H1 (cell line): ENCODE results near the gene TAL2. TPM values are rescaled to one million over a fixed set of nuclear protein-coding genes. Genes with fewer than 3 reads are reported as not detected.

Source experiments
- CTCF ChIA-PET: fragments of 300-600 bp; sonication (Branson Sonifier 250); formaldehyde crosslinking; loops from one replicate; lab custom pipeline; 2021; ENCODE audit not compliant: partially characterized antibody; lab: Charles Lee
- POLR2A ChIA-PET: fragments of 300-600 bp; sonication (Branson Sonifier 250); formaldehyde crosslinking; loops from one replicate; lab custom pipeline; 2021; ENCODE audit warnings: inconsistent platforms; ENCODE audit not compliant: partially characterized antibody; lab: Charles Lee
- DNase-seq, 2 experiments: peaks; one replicate each; pipeline versions ENCODE4 v3.0.0 to v3.0.0-alpha.2; 2010 to 2022; ENCODE audit warnings: low spot score in 2 of 2, low read depth in 1 of 2, mixed read lengths in 1 of 2
- FAIRE-seq: peaks from 2 replicates; lab custom pipeline; 2011; peaks lifted over from hg19 to GRCh38; lab: Jason Lieb, UNC
- H2AFZ ChIP-seq: 2 replicates; pipeline ENCODE4 v1.8.1; 2012; ENCODE audit warnings: low read length, inconsistent platforms
- H2AK5ac ChIP-seq: 2 replicates; pipeline ENCODE4 v1.6.1; 2013; ENCODE audit warnings: low read depth, low read length
- H2BK120ac ChIP-seq: replicated peaks from 2 replicates; pipeline ENCODE3; 2013; ENCODE audit warnings: low read depth, low read length, inconsistent platforms
- H2BK12ac ChIP-seq: 2 replicates; pipeline ENCODE4 v1.6.1; 2013; ENCODE audit warnings: low read depth, low read length
- H2BK15ac ChIP-seq: 2 replicates; pipeline ENCODE4 v1.6.1; 2013; ENCODE audit warnings: low read length
- H2BK20ac ChIP-seq: 2 replicates; pipeline ENCODE4 v1.6.1; 2013; ENCODE audit warnings: low read length
- H2BK5ac ChIP-seq: 2 replicates; pipeline ENCODE4 v1.6.1; 2013; ENCODE audit warnings: low read depth, low read length
- H3K14ac ChIP-seq: 2 replicates; pipeline ENCODE4 v1.6.1; 2013; ENCODE audit warnings: inconsistent platforms; ENCODE audit not compliant: insufficient read length
- H3K18ac ChIP-seq: 2 replicates; pipeline ENCODE4 v1.6.1; 2013; ENCODE audit warnings: low read length; ENCODE audit errors: extremely low read depth
- H3K23ac ChIP-seq: 2 replicates; pipeline ENCODE4 v1.6.1; 2013; ENCODE audit warnings: inconsistent platforms; ENCODE audit not compliant: insufficient read length
- H3K23me2 ChIP-seq: 2 replicates; pipeline ENCODE4 v1.6.1; 2013; ENCODE audit warnings: low read depth, low read length
- H3K27ac ChIP-seq: 2 replicates; pipeline ENCODE4 v1.6.1; 2011; ENCODE audit warnings: low read depth, low read length, inconsistent platforms
- H3K27me3 ChIP-seq, 4 experiments: replicated peaks in 1 of 4; 1 replicate in 1 of 4; 2 replicates in 3 of 4; pipeline versions ENCODE4 v1.6.1 to v1.8.1; 2011 to 2013; ENCODE audit warnings: low read length in 3 of 4, mild to moderate bottlenecking in 3 of 4, inconsistent platforms in 2 of 4, mixed read lengths in 2 of 4, moderate library complexity in 1 of 4; ENCODE audit not compliant: control insufficient read depth in 3 of 4, insufficient read depth in 3 of 4; ENCODE audit errors: extremely low read depth in 1 of 4
- H3K36me3 ChIP-seq, 4 experiments: 2 replicates each; pipeline versions ENCODE4 v1.6.1 to v1.8.1; 2011 to 2013; ENCODE audit warnings: mild to moderate bottlenecking in 4 of 4, low read length in 3 of 4, moderate library complexity in 2 of 4, control low read depth in 1 of 4, inconsistent platforms in 1 of 4; ENCODE audit not compliant: insufficient read depth in 4 of 4, control insufficient read depth in 2 of 4
- H3K4ac ChIP-seq: replicated peaks from 2 replicates; pipeline ENCODE3; 2013; ENCODE audit warnings: low read length, low read depth, mixed read lengths, inconsistent platforms; ENCODE audit not compliant: insufficient read length
- H3K4me1 ChIP-seq, 4 experiments: replicated peaks in 1 of 4; 1 replicate in 1 of 4; 2 replicates in 3 of 4; pipeline versions ENCODE4 v1.6.1 to v1.8.1; 2011 to 2013; ENCODE audit warnings: low read length in 3 of 4, inconsistent platforms in 2 of 4, mixed read lengths in 1 of 4; ENCODE audit not compliant: insufficient read depth in 4 of 4, control insufficient read depth in 3 of 4
- H3K4me2 ChIP-seq, 2 experiments: 2 replicates each; pipeline versions ENCODE4 v1.6.1 to v1.8.1; 2011 to 2013; ENCODE audit warnings: low read depth in 2 of 2, low read length in 2 of 2, control low read depth in 1 of 2, inconsistent platforms in 1 of 2, mild to moderate bottlenecking in 1 of 2; ENCODE audit not compliant: insufficient read depth in 1 of 2
- H3K4me3 ChIP-seq, 4 experiments: fragments of 200-600, 300-600 bp in 1 of 4; sonication (generic), shearing (Covaris generic), sonication (Bioruptor Twin) in 1 of 4; 2 replicates each; pipeline versions ENCODE4 v1.5.1 to v1.8.1; 2011 to 2016; ENCODE audit warnings: low read length in 4 of 4, low read depth in 3 of 4, control low read depth in 2 of 4, inconsistent platforms in 2 of 4, mild to moderate bottlenecking in 2 of 4, mixed read lengths in 1 of 4, moderate library complexity in 1 of 4; ENCODE audit not compliant: insufficient read depth in 2 of 4; ENCODE audit errors: extremely low read depth in 1 of 4
- H3K56ac ChIP-seq: replicated peaks from 2 replicates; pipeline ENCODE3; 2013; ENCODE audit warnings: low read depth, mild to moderate bottlenecking, mixed read lengths, low read length, inconsistent platforms; ENCODE audit not compliant: insufficient read length
- H3K79me1 ChIP-seq: 2 replicates; pipeline ENCODE4 v1.6.1; 2013; ENCODE audit warnings: low read depth, low read length, control low read depth
- H3K79me2 ChIP-seq, 2 experiments: 2 replicates each; pipeline versions ENCODE4 v1.6.1 to v1.8.1; 2012 to 2013; ENCODE audit warnings: low read length in 2 of 2, mild to moderate bottlenecking in 2 of 2, inconsistent platforms in 1 of 2; ENCODE audit not compliant: insufficient read depth in 2 of 2, control insufficient read depth in 1 of 2
- H3K9ac ChIP-seq, 4 experiments: replicated peaks in 1 of 4; 1 replicate in 1 of 4; 2 replicates in 3 of 4; pipeline versions ENCODE4 v1.6.1 to v1.8.1; 2011 to 2013; ENCODE audit warnings: low read depth in 3 of 4, low read length in 3 of 4, control low read depth in 2 of 4, mild to moderate bottlenecking in 2 of 4, moderate library complexity in 2 of 4, inconsistent platforms in 1 of 4; ENCODE audit errors: extremely low read depth in 1 of 4
- H3K9me3 ChIP-seq, 2 experiments: 2 replicates each; pipeline versions ENCODE4 v1.6.1 to v1.8.1; 2012 to 2013; ENCODE audit warnings: mild to moderate bottlenecking in 2 of 2, moderate library complexity in 2 of 2, control low read depth in 1 of 2, inconsistent platforms in 1 of 2, low read depth in 1 of 2, low read length in 1 of 2, mixed read lengths in 1 of 2; ENCODE audit not compliant: insufficient read depth in 2 of 2
- H4K20me1 ChIP-seq, 2 experiments: replicated peaks in 1 of 2; 2 replicates each; pipeline versions ENCODE3 to v1.8.1; 2011 to 2013; ENCODE audit warnings: inconsistent platforms in 2 of 2, low read length in 2 of 2, mild to moderate bottlenecking in 1 of 2; ENCODE audit not compliant: insufficient read depth in 2 of 2, control insufficient read depth in 1 of 2
- H4K5ac ChIP-seq: 2 replicates; pipeline ENCODE4 v1.6.1; 2013; ENCODE audit warnings: low read length, low read depth, mixed read lengths, inconsistent platforms; ENCODE audit not compliant: insufficient read length
- H4K8ac ChIP-seq: 2 replicates; pipeline ENCODE4 v1.8.0; 2013; ENCODE audit warnings: mild to moderate bottlenecking, moderate library complexity, low read length, inconsistent platforms; ENCODE audit not compliant: insufficient read depth; ENCODE audit errors: extremely low read depth
- H4K91ac ChIP-seq: replicated peaks from 2 replicates; pipeline ENCODE3; 2013; ENCODE audit warnings: low read length, mixed read lengths, inconsistent platforms; ENCODE audit not compliant: insufficient read length
- BRCA1 ChIP-seq: IDR thresholded peaks from 2 replicates; pipeline ENCODE4 v1.6.1; 2012; ENCODE audit warnings: low read depth, low read length, improper control_type of control experiment
- SAP30 ChIP-seq: fragments of 300-600 bp; sonication (generic); IDR thresholded peaks from 2 replicates; pipeline ENCODE4 v1.7.1; 2012; ENCODE audit warnings: low read length, moderate library complexity, mild to moderate bottlenecking, inconsistent platforms; ENCODE audit not compliant: insufficient read depth, insufficient replicate concordance
- YY1 ChIP-seq: IDR thresholded peaks from 2 replicates; pipeline ENCODE4 v1.6.1; 2011; ENCODE audit warnings: low read depth, mild to moderate bottlenecking, low read length
- WGBS, 2 experiments: shearing (Covaris generic) in 1 of 2; methylation state at CpG; one replicate each; pipeline versions ENCODE4 v1.1.6 to v1.1.7; 2013 to 2015; ENCODE audit warnings: low lambda C conversion rate in 2 of 2, mixed read lengths in 2 of 2, inconsistent platforms in 1 of 2, low coverage in 1 of 2, missing lambda C conversion rate in 1 of 2; ENCODE audit not compliant: insufficient replicate concordance in 2 of 2, insufficient coverage in 1 of 2, insufficient read length in 1 of 2; ENCODE audit errors: extremely low coverage in 1 of 2, missing lambda C conversion rate in 1 of 2; 5-methylcytosine and 5-hydroxymethylcytosine counted together
- polyA plus RNA-seq, 7 experiments: library from polyadenylated mRNA; depleted of rRNA in 3 of 7; stranded (reverse) in 5 of 7; unstranded in 2 of 7; fragments of >200 nt in 5 of 7; fragments of 200-250 nt in 2 of 7; gene quantifications; 1 replicate in 5 of 7; 2 replicates in 1 of 7; 4 replicates in 1 of 7; pipeline versions ENCODE4 v1.2.1 to v1.2.3, GENCODE V29; 2011 to 2013; ENCODE audit warnings: missing spikeins in 2 of 7, mixed read lengths in 2 of 7
- total RNA-seq: library from RNA; stranded (reverse); fragmentation: NEBNext Ultra II Directional; extraction: Animal tissue kit (Norgen Biotek cat#: 25700); gene quantifications from 2 replicates; pipeline ENCODE4 v1.2.1, GENCODE V29; 2021

TAL2 gene
- total and polyA plus RNA-seq, 2 of the 8 experiments (the other 6 are each of a cell fraction or from before 2014, with no cell fraction given), result 0.65 to 0.82 TPM

DNA sequence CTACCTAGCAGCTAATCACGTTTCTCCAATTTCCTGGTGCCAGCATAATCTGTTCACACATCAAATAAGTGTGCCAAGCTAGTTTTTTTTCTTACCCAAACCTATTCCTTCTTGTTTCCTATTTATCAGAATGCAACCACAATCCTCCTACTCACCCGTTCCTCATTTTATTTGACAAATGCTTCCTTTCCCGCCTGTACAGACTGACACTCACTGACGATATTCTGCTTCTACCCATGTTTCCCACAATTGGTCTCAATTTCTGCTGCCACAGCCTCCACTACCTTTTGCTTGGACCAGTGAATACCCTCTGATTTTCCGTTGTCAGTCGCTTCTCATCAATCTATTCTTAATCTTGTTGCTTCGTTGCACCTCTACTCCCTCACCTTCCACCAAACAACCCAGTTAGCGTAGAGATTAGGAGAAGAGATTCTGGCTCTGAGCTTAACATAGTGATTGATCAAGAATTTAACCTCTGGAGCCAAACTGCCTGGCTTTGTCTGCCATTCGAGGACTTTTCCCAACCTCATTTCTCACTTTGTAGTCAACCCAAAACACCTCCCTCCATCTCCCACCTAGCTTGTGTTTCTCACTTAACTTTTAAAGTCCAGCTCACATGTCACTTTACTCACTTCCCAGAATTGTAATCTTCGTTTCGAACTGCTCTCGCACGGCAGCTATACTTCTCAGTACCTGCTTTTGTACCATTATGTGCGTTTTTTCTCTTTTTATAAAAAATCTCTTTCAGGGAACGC, 31.4 kb downstream of the TAL2 start:
- ChIA-PET POLR2A (interaction anchor here (1.1 to 1.4 kb wide), 2 partner anchors 13 to 37 kb away, joined by 3 to 5 read pairs; no protein-coding TSS in a partner anchor), CTCF (interaction anchor here (0.6 to 1.0 kb wide), 5 partner anchors 25 to 306 kb away, joined by 3 read pairs; no protein-coding TSS in a partner anchor)
- WGBS, 2 experiments, result 31% methylated on average over 15 of the region's 15 CpGs; no CpG with 5 or more reads in 1 of the 2 experiments
- H2BK5ac ChIP-seq, result no peak overlapping the region
- peak overlapping the region; percentile 85 for H2AFZ ChIP-seq
- H4K5ac ChIP-seq, result no peak overlapping the region
- H3K9me3 ChIP-seq, result no peaks in the 10 kb centered on the region
- H3K56ac ChIP-seq, result no peak overlapping the region
- H3K79me1 ChIP-seq, result no peaks in the 10 kb centered on the region
- H3K4me3 ChIP-seq, result peak overlapping the region; percentile 71 to 85 (median 76); a peak in 5 of 8 replicates
- H2BK120ac ChIP-seq, result no peak overlapping the region
- 0 out of 4 replicates have a peak, but pooled peaks cover 0 to 7% of the 10 kb centered on the region in 2 experiments for H3K79me2 ChIP-seq
- no peak overlapping the region for H2AK5ac ChIP-seq
- H3K18ac ChIP-seq, result no peak overlapping the region
- H3K4me1 ChIP-seq, result peaks cover 2 to 5% (median 3%) of the 10 kb centered on the region in 4 experiments; a peak in 5 of 7 replicates
- H3K4ac ChIP-seq, result no peak overlapping the region
- no peaks in the 10 kb centered on the region for H3K36me3 ChIP-seq
- no peak overlapping the region for H4K8ac ChIP-seq
- H3K14ac ChIP-seq, result no peak overlapping the region
- peaks cover 0 to 5% of the 10 kb centered on the region in 2 experiments for H4K20me1 ChIP-seq
- no peak overlapping the region for H3K23ac ChIP-seq
- H2BK12ac ChIP-seq, result peak overlapping the region; percentile 55; the same call in 1 of the 2 replicates
- TF ChIP-seq SAP30 (peak; percentile 7), YY1 (no peak), BRCA1 (no peak)
- no peak overlapping the region for H3K27ac ChIP-seq
- H3K9ac ChIP-seq, result peak overlapping the region in 2 of 4 experiments; percentile 37 to 87; a peak in 3 of 7 replicates
- no peak overlapping the region for H2BK20ac ChIP-seq
- FAIRE-seq, result peak; percentile 50
- H4K91ac ChIP-seq, result no peak overlapping the region
- no peak for DNase-seq
- H3K27me3 ChIP-seq, result peaks cover 4 to 31% (median 19%) of the 10 kb centered on the region in 4 experiments; a peak in 6 of 7 replicates
- H3K23me2 ChIP-seq, result peaks cover 9% of the 10 kb centered on the region
- H3K4me2 ChIP-seq, result peak overlapping the region; percentile 88 to 90
- H2BK15ac ChIP-seq, result no peak overlapping the region
